Endodermal cell (in vitro differentiated cells): ENCODE data around the gene SLC25A21. TPM values are rescaled to one million over a fixed set of nuclear protein-coding genes. Genes with fewer than 3 reads are reported as not detected.

ENCODE experiments used
- DNase-seq: peaks from one replicate; pipeline ENCODE4 v3.0.0-alpha.2; 2017
- H3K27ac ChIP-seq: 2 replicates; pipeline ENCODE4 v1.5.1; 2013; ENCODE audit warnings: mild to moderate bottlenecking, low read depth, low read length, moderate library complexity
- H3K27me3 ChIP-seq: 2 replicates; pipeline ENCODE4 v1.6.1; 2013; ENCODE audit warnings: mild to moderate bottlenecking, low read length, moderate library complexity; ENCODE audit not compliant: insufficient read depth, control insufficient read depth, poor library complexity, severe bottlenecking
- H3K36me3 ChIP-seq: 2 replicates; pipeline ENCODE4 v1.7.0; 2013; ENCODE audit warnings: mild to moderate bottlenecking, low read length, moderate library complexity; ENCODE audit not compliant: control insufficient read depth, insufficient read depth
- H3K4me1 ChIP-seq: one replicate; pipeline ENCODE4 v1.7.0; 2013; ENCODE audit warnings: low read length; ENCODE audit not compliant: control insufficient read depth, insufficient read depth
- H3K4me3 ChIP-seq: 2 replicates; pipeline ENCODE4 v1.5.1; 2013; ENCODE audit warnings: mild to moderate bottlenecking, low read length, moderate library complexity
- H3K9ac ChIP-seq: 2 replicates; pipeline ENCODE4 v1.6.1; 2013; ENCODE audit warnings: mild to moderate bottlenecking, low read length, moderate library complexity; ENCODE audit not compliant: poor library complexity, severe bottlenecking; ENCODE audit errors: extremely low read depth
- H3K9me3 ChIP-seq: 2 replicates; pipeline ENCODE4 v1.6.1; 2013; ENCODE audit warnings: mild to moderate bottlenecking, low read length, moderate library complexity; ENCODE audit not compliant: control insufficient read depth
- H3K27ac Mint-ChIP-seq: 2 replicates; pipeline ENCODE4 v1.8.0; 2020; ENCODE audit warnings: mixed read lengths
- H3K27me3 Mint-ChIP-seq: 2 replicates; pipeline ENCODE4 v1.8.0; 2021; ENCODE audit warnings: mild to moderate bottlenecking, mixed read lengths; ENCODE audit not compliant: insufficient read depth
- H3K36me3 Mint-ChIP-seq: 2 replicates; pipeline ENCODE4 v1.8.0; 2020; ENCODE audit warnings: low read depth, mixed read lengths
- H3K4me1 Mint-ChIP-seq: 2 replicates; pipeline ENCODE4 v1.8.0; 2020; ENCODE audit warnings: mixed read lengths
- H3K4me3 Mint-ChIP-seq: 2 replicates; pipeline ENCODE4 v1.8.0; 2020; ENCODE audit warnings: mild to moderate bottlenecking, moderate library complexity, mixed read lengths
- H3K9me3 Mint-ChIP-seq: 2 replicates; pipeline ENCODE4 v1.8.0; 2020; ENCODE audit warnings: mild to moderate bottlenecking, mixed read lengths
- WGBS, 2 experiments: methylation state at CpG; one replicate each; pipeline versions ENCODE4 v1.1.5 to v1.1.7; 2013; ENCODE audit warnings: missing lambda C conversion rate in 2 of 2, mixed read lengths in 1 of 2; ENCODE audit not compliant: insufficient coverage in 1 of 2, insufficient read length in 1 of 2; 5-methylcytosine and 5-hydroxymethylcytosine counted together
- total RNA-seq, 2 donors: library from RNA; stranded (reverse); fragmentation: NEBNext Ultra II Directional in 1 of 2; extraction: Animal tissue kit (Norgen Biotek cat#: 25700) in 1 of 2; gene quantifications; 2 replicates in 1 of 2; 3 replicates in 1 of 2; pipeline ENCODE4 v1.2.1, GENCODE V29; 2021
- TF ChIP-seq, protein P1 (sequence below): fragments of 200-600 bp; sonication (generic); conservative IDR thresholded peaks from 2 replicates; pipeline ENCODE4 v1.5.0; 2021; ENCODE audit warnings: antibody characterized with exemption, mild to moderate bottlenecking

Gene SLC25A21
- total RNA-seq, 2 donors from 2014 or later, result 1.9 TPM

- Histone ChIP-seq H3K4me3 (no peak overlapping the region), H3K4me1 (no peaks in the 10 kb centered on the region), H3K27me3 (peaks cover 13% of the 10 kb centered on the region), H3K9me3 (no peaks in the 10 kb centered on the region), H3K9ac (no peak overlapping the region), H3K36me3 (no peaks in the 10 kb centered on the region), H3K27ac (no peak overlapping the region)
- H3K36me3 Mint-ChIP-seq, result no peaks in the 10 kb centered on the region
- TF ChIP-seq, protein P1, sequence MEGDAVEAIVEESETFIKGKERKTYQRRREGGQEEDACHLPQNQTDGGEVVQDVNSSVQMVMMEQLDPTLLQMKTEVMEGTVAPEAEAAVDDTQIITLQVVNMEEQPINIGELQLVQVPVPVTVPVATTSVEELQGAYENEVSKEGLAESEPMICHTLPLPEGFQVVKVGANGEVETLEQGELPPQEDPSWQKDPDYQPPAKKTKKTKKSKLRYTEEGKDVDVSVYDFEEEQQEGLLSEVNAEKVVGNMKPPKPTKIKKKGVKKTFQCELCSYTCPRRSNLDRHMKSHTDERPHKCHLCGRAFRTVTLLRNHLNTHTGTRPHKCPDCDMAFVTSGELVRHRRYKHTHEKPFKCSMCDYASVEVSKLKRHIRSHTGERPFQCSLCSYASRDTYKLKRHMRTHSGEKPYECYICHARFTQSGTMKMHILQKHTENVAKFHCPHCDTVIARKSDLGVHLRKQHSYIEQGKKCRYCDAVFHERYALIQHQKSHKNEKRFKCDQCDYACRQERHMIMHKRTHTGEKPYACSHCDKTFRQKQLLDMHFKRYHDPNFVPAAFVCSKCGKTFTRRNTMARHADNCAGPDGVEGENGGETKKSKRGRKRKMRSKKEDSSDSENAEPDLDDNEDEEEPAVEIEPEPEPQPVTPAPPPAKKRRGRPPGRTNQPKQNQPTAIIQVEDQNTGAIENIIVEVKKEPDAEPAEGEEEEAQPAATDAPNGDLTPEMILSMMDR, result no peak
- H3K27me3 Mint-ChIP-seq, result peaks cover 8% of the 10 kb centered on the region
- 95 to 100% methylated on average over 4 to 5 of the region's 5 CpGs for WGBS, 2 experiments
- DNase-seq, result no peak
- no peak overlapping the region for H3K4me3 Mint-ChIP-seq
- peaks cover 4% of the 10 kb centered on the region for H3K4me1 Mint-ChIP-seq
- no peaks in the 10 kb centered on the region for H3K9me3 Mint-ChIP-seq
- no peak overlapping the region for H3K27ac Mint-ChIP-seq
Measured at GRCh38 chr14:36944307-36945010, 227.9 kb downstream of the SLC25A21 start.

DNA sequence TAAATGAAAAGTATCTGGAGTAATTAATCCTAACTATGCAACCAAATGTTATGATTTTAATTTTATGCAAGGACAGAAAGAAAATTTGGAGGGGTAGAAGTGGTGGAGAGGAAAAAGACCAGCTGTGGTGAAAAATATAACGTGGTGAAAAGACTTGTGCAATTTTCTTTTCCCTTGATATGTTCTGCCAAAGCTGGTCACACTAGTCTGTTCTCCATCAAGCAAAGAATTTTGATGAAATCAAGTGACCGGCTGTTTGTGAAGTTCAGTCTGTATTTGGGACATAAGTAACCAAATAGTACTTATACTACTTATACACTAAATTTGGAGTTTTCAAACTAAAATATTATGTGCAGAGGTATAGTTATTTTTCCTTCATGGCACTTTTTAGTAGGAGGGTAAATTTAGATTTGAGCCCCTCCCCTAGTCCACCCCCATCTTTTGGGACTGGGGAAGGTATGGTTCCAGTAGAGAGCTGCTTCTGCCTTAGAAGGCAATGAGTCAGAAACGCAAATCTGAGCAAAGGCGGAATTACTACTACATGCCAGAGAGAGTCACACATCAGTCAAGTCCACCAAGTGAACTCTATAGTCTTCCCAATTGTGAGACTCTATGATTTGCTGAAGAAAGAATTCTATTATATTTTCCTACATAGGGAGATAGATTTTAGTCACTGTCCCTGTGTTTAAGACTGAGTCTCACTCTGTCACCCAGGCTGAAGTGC, 229.7 kb downstream of the SLC25A21 start:
- DNase-seq, result no peak
- no peak overlapping the region for H3K27ac Mint-ChIP-seq
- Histone ChIP-seq H3K36me3 (no peaks in the 10 kb centered on the region), H3K4me3 (no peak overlapping the region), H3K27ac (no peak overlapping the region), H3K9ac (no peak overlapping the region), H3K4me1 (no peaks in the 10 kb centered on the region), H3K27me3 (peaks cover 9% of the 10 kb centered on the region), H3K9me3 (no peaks in the 10 kb centered on the region)
- H3K4me1 Mint-ChIP-seq, result peaks cover 9% of the 10 kb centered on the region
- no peak overlapping the region for H3K4me3 Mint-ChIP-seq
- TF ChIP-seq, protein P1, result no peak
- H3K9me3 Mint-ChIP-seq, result no peaks in the 10 kb centered on the region
- no peaks in the 10 kb centered on the region for H3K36me3 Mint-ChIP-seq
- whole genome bisulfite sequencing, 2 experiments, result 86% methylated on average over 4 of the region's 4 CpGs; no CpG with 5 or more reads in 1 of the 2 experiments
- peaks cover 8% of the 10 kb centered on the region for H3K27me3 Mint-ChIP-seq

GRCh38 chr14:36941783-36942521, 230.5 kb downstream of the SLC25A21 start:
- H3K27ac ChIP-seq, result no peak overlapping the region
- no peaks in the 10 kb centered on the region for H3K9me3 ChIP-seq
- peaks cover 2% of the 10 kb centered on the region for H3K27me3 ChIP-seq
- H3K36me3 ChIP-seq, result no peaks in the 10 kb centered on the region
- Mint-ChIP-seq H3K4me3 (no peak overlapping the region), H3K27ac (no peak overlapping the region), H3K27me3 (peaks cover 8% of the 10 kb centered on the region), H3K36me3 (no peaks in the 10 kb centered on the region), H3K9me3 (no peaks in the 10 kb centered on the region), H3K4me1 (peaks cover 15% of the 10 kb centered on the region)
- TF ChIP-seq, protein P1, result peak; percentile 99
- DNase-seq, result peak; percentile 91
- H3K9ac ChIP-seq, result no peak overlapping the region
- peaks cover 4% of the 10 kb centered on the region for H3K4me1 ChIP-seq
- H3K4me3 ChIP-seq, result no peak overlapping the region
- WGBS, 2 experiments, result 19 to 50% methylated on average over 2 to 11 of the region's 12 CpGs
